HepG2 (cell line): ENCODE measurements around the gene BRD2. TPM values are rescaled to one million over a fixed set of nuclear protein-coding genes. Genes with fewer than 3 reads are reported as not detected.

Source experiments
- CC2D1A ChIP-seq: sonication (generic); formaldehyde crosslinking; IDR thresholded peaks from 2 replicates; pipeline ENCODE4 v1.8.1; 2023; ENCODE audit warnings: mild to moderate bottlenecking, missing genetic modification reagents
- CHD2 ChIP-seq: IDR thresholded peaks from 2 replicates; pipeline ENCODE4 v1.6.1; 2011; ENCODE audit warnings: low read depth, low read length, improper control_type of control experiment
- CSRNP1 ChIP-seq: sonication (generic); formaldehyde crosslinking; IDR thresholded peaks from 2 replicates; pipeline ENCODE4 v1.8.1; 2023; ENCODE audit warnings: mild to moderate bottlenecking, missing genetic modification reagents
- MAFF ChIP-seq: IDR thresholded peaks from 2 replicates; pipeline ENCODE4 v1.6.1; 2011; ENCODE audit warnings: low read depth, low read length, improper control_type of control experiment
- MATR3 ChIP-seq: sonication (generic); formaldehyde crosslinking; IDR thresholded peaks from 2 replicates; pipeline ENCODE4 v1.4.0; 2020; ENCODE audit warnings: missing genetic modification reagents
- PAX8 ChIP-seq: sonication (generic); formaldehyde crosslinking; IDR thresholded peaks from 2 replicates; pipeline ENCODE4 v1.8.0; 2022; ENCODE audit warnings: mild to moderate bottlenecking, missing genetic modification reagents, borderline replicate concordance
- PITX1 ChIP-seq: sonication (generic); formaldehyde crosslinking; IDR thresholded peaks from 2 replicates; pipeline ENCODE4 v1.5.1; 2020; ENCODE audit warnings: mild to moderate bottlenecking, missing genetic modification reagents
- POLR2AphosphoS5 ChIP-seq: IDR thresholded peaks from 2 replicates; pipeline ENCODE4 v1.6.1; 2012; ENCODE audit warnings: low read depth, low read length
- SRSF1 ChIP-seq: fragments of 200-400 bp; formaldehyde crosslinking; optimal IDR thresholded peaks from 2 replicates; pipeline ENCODE3; 2017; ENCODE audit warnings: mild to moderate bottlenecking, low read depth, low read length, moderate library complexity
- TFDP1 ChIP-seq: IDR thresholded peaks from 2 replicates; pipeline ENCODE4 v1.6.1; 2016; ENCODE audit warnings: missing compliant biosample characterization, missing genetic modification reagents, borderline replicate concordance
- TFDP2 ChIP-seq: sonication (generic); formaldehyde crosslinking; IDR thresholded peaks from 2 replicates; pipeline ENCODE4 v1.4.0; 2020; ENCODE audit warnings: missing genetic modification reagents
- THAP8 ChIP-seq: sonication (generic); formaldehyde crosslinking; IDR thresholded peaks from 2 replicates; pipeline ENCODE4 v1.5.1; 2020; ENCODE audit warnings: missing genetic modification reagents, mild to moderate bottlenecking, borderline replicate concordance
- U2AF2 ChIP-seq: fragments of 200-400 bp; formaldehyde crosslinking; IDR thresholded peaks from 2 replicates; pipeline ENCODE4 v1.6.1; 2017; ENCODE audit warnings: low read depth, mild to moderate bottlenecking, low read length
- ZNF180 ChIP-seq: sonication (generic); formaldehyde crosslinking; IDR thresholded peaks from 2 replicates; pipeline ENCODE4 v1.4.0; 2020; ENCODE audit warnings: low read depth, missing genetic modification reagents, borderline replicate concordance
- ZNF34 ChIP-seq: sonication (generic); formaldehyde crosslinking; IDR thresholded peaks from 2 replicates; pipeline ENCODE4 v1.4.0; 2020; ENCODE audit warnings: mild to moderate bottlenecking, missing genetic modification reagents, borderline replicate concordance
- ZNF589 ChIP-seq: sonication (generic); formaldehyde crosslinking; conservative IDR thresholded peaks from 2 replicates; pipeline ENCODE4 v1.8.0; 2022; ENCODE audit warnings: mild to moderate bottlenecking, moderate library complexity, missing genetic modification reagents
- ZNF644 ChIP-seq: IDR thresholded peaks from 2 replicates; pipeline ENCODE4 v1.6.1; 2016; ENCODE audit warnings: low read depth
- ZNF788 ChIP-seq: sonication (generic); formaldehyde crosslinking; IDR thresholded peaks from 2 replicates; pipeline ENCODE4 v1.5.0; 2020; ENCODE audit warnings: mild to moderate bottlenecking, missing genetic modification reagents, borderline replicate concordance
- ZNF839 ChIP-seq: sonication (generic); formaldehyde crosslinking; IDR thresholded peaks from 2 replicates; pipeline ENCODE4 v1.4.0; 2020; ENCODE audit warnings: missing genetic modification reagents, mild to moderate bottlenecking, borderline replicate concordance
- polyA plus RNA-seq, 8 experiments: library from polyadenylated mRNA; depleted of rRNA in 3 of 8; stranded (reverse) in 7 of 8; unstranded in 1 of 8; fragments of >200 nt; fragmentation: Illumina TruSeq in 4 of 8; extraction: Trizol in 4 of 8; gene quantifications; 2 replicates each; pipeline versions ENCODE4 v1.2.1 to v1.2.3, GENCODE V29; 2011 to 2016; ENCODE audit warnings: low read depth in 4 of 8, missing spikeins in 1 of 8, mixed read lengths in 1 of 8; ENCODE audit not compliant: insufficient read depth in 1 of 8
- total RNA-seq, 5 experiments: library from RNA; depleted of rRNA; stranded (reverse); fragments of >200 nt; fragmentation: Illumina TruSeq; extraction: Trizol; gene quantifications; 2 replicates each; pipeline ENCODE4 v1.2.3, GENCODE V29; 2016; ENCODE audit warnings: low read depth in 1 of 5
- TF ChIP-seq, protein P1 (sequence below): sonication (generic); formaldehyde crosslinking; IDR thresholded peaks from 2 replicates; pipeline ENCODE4 v1.4.0; 2020; ENCODE audit warnings: mild to moderate bottlenecking, missing genetic modification reagents

The BRD2 gene
- total and polyA plus RNA-seq, 2 of the 13 experiments (the other 11 are each of a cell fraction or from before 2014, with no cell fraction given), result 143 to 202 TPM

- TF ChIP-seq, protein P1, sequence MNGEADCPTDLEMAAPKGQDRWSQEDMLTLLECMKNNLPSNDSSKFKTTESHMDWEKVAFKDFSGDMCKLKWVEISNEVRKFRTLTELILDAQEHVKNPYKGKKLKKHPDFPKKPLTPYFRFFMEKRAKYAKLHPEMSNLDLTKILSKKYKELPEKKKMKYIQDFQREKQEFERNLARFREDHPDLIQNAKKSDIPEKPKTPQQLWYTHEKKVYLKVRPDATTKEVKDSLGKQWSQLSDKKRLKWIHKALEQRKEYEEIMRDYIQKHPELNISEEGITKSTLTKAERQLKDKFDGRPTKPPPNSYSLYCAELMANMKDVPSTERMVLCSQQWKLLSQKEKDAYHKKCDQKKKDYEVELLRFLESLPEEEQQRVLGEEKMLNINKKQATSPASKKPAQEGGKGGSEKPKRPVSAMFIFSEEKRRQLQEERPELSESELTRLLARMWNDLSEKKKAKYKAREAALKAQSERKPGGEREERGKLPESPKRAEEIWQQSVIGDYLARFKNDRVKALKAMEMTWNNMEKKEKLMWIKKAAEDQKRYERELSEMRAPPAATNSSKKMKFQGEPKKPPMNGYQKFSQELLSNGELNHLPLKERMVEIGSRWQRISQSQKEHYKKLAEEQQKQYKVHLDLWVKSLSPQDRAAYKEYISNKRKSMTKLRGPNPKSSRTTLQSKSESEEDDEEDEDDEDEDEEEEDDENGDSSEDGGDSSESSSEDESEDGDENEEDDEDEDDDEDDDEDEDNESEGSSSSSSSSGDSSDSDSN (CRISPR knock-in tag), result peak; percentile 72
- TF ChIP-seq TFDP1 (CRISPR knock-in tag) (no peak), PITX1 (CRISPR knock-in tag) (peak; percentile 17; the same call in 1 of the 2 replicates), TFDP2 (CRISPR knock-in tag) (no peak), ZNF644 (CRISPR knock-in tag) (no peak), ZNF34 (CRISPR knock-in tag) (no peak), ZNF839 (CRISPR knock-in tag) (peak; percentile 73; the same call in 1 of the 2 replicates), ZNF788 (CRISPR knock-in tag) (peak; percentile 73), MAFF (no peak), MATR3 (CRISPR knock-in tag) (no peak), U2AF2 (no peak), CSRNP1 (0 out of 2 replicates have a peak, but pooled peaks have one; percentile 5), CC2D1A (no peak), CHD2 (no peak), THAP8 (CRISPR knock-in tag) (0 out of 2 replicates have a peak, but pooled peaks have one; percentile 47), POLR2AphosphoS5 (no peak; the same call in 1 of the 2 replicates), ZNF589 (peak; percentile 41), SRSF1 (peak; percentile 33), ZNF180 (CRISPR knock-in tag) (no peak), PAX8 (0 out of 2 replicates have a peak, but pooled peaks have one; percentile 27)
These were observed 4.2 kb downstream of the BRD2 start (continued) for GRCh38 chr6:32972353-32973143.
